GM12878 (cell line): Measurements from ENCODE around the gene CHRNG. TPM values are rescaled to one million over a fixed set of nuclear protein-coding genes. Genes with fewer than 3 reads are reported as not detected.

ENCODE experiments used
- ATAC-seq: fragments of 200-7000 bp; cut with Tn5 transposase; 3 replicates; pipeline ENCODE4 v1.9.1; 2020; ENCODE audit warnings: mild to moderate bottlenecking, moderate library complexity
- BruUV-seq: library from RNA; stranded (reverse); fragments of 400-500 nt; replicated peaks from 2 replicates; lab custom pipeline; 2021; lab: Mats Ljungman, UMichigan
- CTCF ChIA-PET: fragments of 300-600 bp; sonication (Branson Sonifier 250); formaldehyde crosslinking; extraction: SDS; loops from one replicate; lab custom pipeline; 2021; ENCODE audit warnings: inconsistent platforms; lab: Yijun Ruan, JAX
- POLR2A ChIA-PET: fragments of 350-600 bp; formaldehyde crosslinking; extraction: SDS; loops from one replicate; lab custom pipeline; 2021; ENCODE audit warnings: inconsistent platforms; lab: Charles Lee
- RAD21 ChIA-PET: fragments of 300-600 bp; sonication (Branson Sonifier 250); formaldehyde crosslinking; loops from one replicate; lab custom pipeline; 2023; ENCODE audit warnings: antibody characterized with exemption; ENCODE audit not compliant: unreplicated experiment; lab: Charles Lee
- SMC1A ChIA-PET: fragments of 300-600 bp; sonication (Branson Sonifier 250); formaldehyde crosslinking; loops from one replicate; lab custom pipeline; 2023; ENCODE audit not compliant: unreplicated experiment, uncharacterized antibody; lab: Charles Lee
- DNase-seq: peaks from one replicate; pipeline ENCODE4 v3.0.0-alpha.2; 2011; ENCODE audit warnings: low read depth, low spot score
- FAIRE-seq: peaks from 3 replicates; lab custom pipeline; 2011; peaks lifted over from hg19 to GRCh38; lab: Jason Lieb, UNC
- H2AFZ ChIP-seq: 2 replicates; pipeline ENCODE4 v1.6.0; 2011; ENCODE audit warnings: low read depth, low read length, control low read depth; ENCODE audit not compliant: control insufficient read depth
- H3K27ac ChIP-seq: 2 replicates; pipeline ENCODE4 v1.5.1; 2011; ENCODE audit warnings: control low read depth; ENCODE audit not compliant: control insufficient read depth, insufficient read depth
- H3K27me3 ChIP-seq, 2 experiments: replicated peaks in 1 of 2; 2 replicates each; pipeline versions ENCODE4 v1.6.0 to v1.6.1; 2011; ENCODE audit warnings: low read length in 1 of 2; ENCODE audit not compliant: control insufficient read depth in 2 of 2, insufficient read depth in 2 of 2
- H3K36me3 ChIP-seq, 2 experiments: 2 replicates each; pipeline ENCODE4 v1.5.1; 2011; ENCODE audit warnings: low read length in 1 of 2; ENCODE audit not compliant: control insufficient read depth in 2 of 2, insufficient read depth in 2 of 2
- H3K4me1 ChIP-seq: 2 replicates; pipeline ENCODE4 v1.6.1; 2011; ENCODE audit warnings: mild to moderate bottlenecking, low read length, moderate library complexity, mixed read lengths; ENCODE audit not compliant: control insufficient read depth, insufficient read depth
- H3K4me2 ChIP-seq: 2 replicates; pipeline ENCODE4 v1.6.0; 2011; ENCODE audit warnings: control low read depth; ENCODE audit not compliant: control insufficient read depth, insufficient read depth
- H3K4me3 ChIP-seq: fragments of 200-600 bp; sonication (generic); 2 replicates; pipeline ENCODE4 v1.5.1; 2016
- H3K79me2 ChIP-seq: 2 replicates; pipeline ENCODE4 v1.6.0; 2011; ENCODE audit warnings: low read length; ENCODE audit not compliant: control insufficient read depth, insufficient read depth
- H3K9ac ChIP-seq: 2 replicates; pipeline ENCODE4 v1.8.0; 2011; ENCODE audit warnings: low read length, control low read depth, mixed read lengths; ENCODE audit not compliant: control insufficient read depth, insufficient read depth
- H3K9me3 ChIP-seq: replicated peaks from 3 replicates; pipeline ENCODE4 v1.5.1; 2011; ENCODE audit warnings: mild to moderate bottlenecking, low read length; ENCODE audit not compliant: control insufficient read depth, insufficient read depth
- H4K20me1 ChIP-seq: 2 replicates; pipeline ENCODE4 v1.6.0; 2011; ENCODE audit not compliant: control insufficient read depth, insufficient read depth
- ETV6 ChIP-seq, 2 experiments: fragments of 450-650 bp in 1 of 2; IDR thresholded peaks in 1 of 2; conservative IDR thresholded peaks in 1 of 2; 2 replicates each; pipeline ENCODE4 v1.6.1; 2014; ENCODE audit warnings: antibody characterized with exemption in 1 of 2, borderline replicate concordance in 1 of 2, low read depth in 1 of 2, mild to moderate bottlenecking in 1 of 2, moderate library complexity in 1 of 2
- IKZF2 ChIP-seq, 2 experiments: fragments of 450-650 bp; IDR thresholded peaks; 2 replicates each; pipeline ENCODE4 v1.6.1; 2017; ENCODE audit warnings: mild to moderate bottlenecking in 2 of 2, moderate library complexity in 2 of 2
- MTA3 ChIP-seq: IDR thresholded peaks from 2 replicates; pipeline ENCODE4 v1.6.1; 2012; ENCODE audit warnings: low read length, inconsistent platforms, borderline replicate concordance
- MYC ChIP-seq: IDR thresholded peaks from 2 replicates; pipeline ENCODE4 v1.6.1; 2011; ENCODE audit warnings: mild to moderate bottlenecking, low read length, moderate library complexity, inconsistent platforms; ENCODE audit not compliant: insufficient read depth, insufficient replicate concordance, insufficient read length, severe bottlenecking
- NFYB ChIP-seq: IDR thresholded peaks from 2 replicates; pipeline ENCODE4 v1.6.1; 2011; ENCODE audit warnings: low read depth, mild to moderate bottlenecking, low read length, improper control_type of control experiment, moderate library complexity; ENCODE audit not compliant: insufficient read depth
- PML ChIP-seq: IDR thresholded peaks from 2 replicates; pipeline ENCODE4 v1.6.1; 2012; ENCODE audit warnings: low read length, inconsistent platforms
- POLR2A ChIP-seq: IDR thresholded peaks from 2 replicates; pipeline ENCODE4 v1.6.1; 2011; ENCODE audit warnings: low read depth, mild to moderate bottlenecking, low read length
- RBBP5 ChIP-seq: fragments of 200-600 bp; sonication (generic); conservative IDR thresholded peaks from 2 replicates; pipeline ENCODE4 v1.6.1; 2016
- RFX5 ChIP-seq: IDR thresholded peaks from 2 replicates; pipeline ENCODE4 v1.6.1; 2011; ENCODE audit warnings: low read depth, low read length, improper control_type of control experiment
- RUNX3 ChIP-seq: IDR thresholded peaks from 2 replicates; pipeline ENCODE4 v1.6.1; 2012; ENCODE audit warnings: low read length, inconsistent platforms
- SUPT20H ChIP-seq: IDR thresholded peaks from 2 replicates; pipeline ENCODE4 v1.6.1; 2011; ENCODE audit warnings: low read depth, mild to moderate bottlenecking, low read length, moderate library complexity, borderline replicate concordance; ENCODE audit not compliant: control insufficient read depth
- ZNF592 ChIP-seq: fragments of 450-650 bp; IDR thresholded peaks from 2 replicates; pipeline ENCODE4 v1.6.1; 2017; ENCODE audit warnings: mild to moderate bottlenecking, moderate library complexity
- WGBS: methylation state at CpG from one replicate; pipeline ENCODE4 v1.1.6; 2016; ENCODE audit warnings: low lambda C conversion rate; ENCODE audit not compliant: insufficient replicate concordance, insufficient coverage; ENCODE audit errors: missing lambda C conversion rate; 5-methylcytosine and 5-hydroxymethylcytosine counted together
- in situ Hi-C: fragments of 300-500 bp; cut with MboI; formaldehyde crosslinking; loops from 9 replicates; pipeline ENCODE4 v1.14.3; 2018; ENCODE audit warnings: mixed read lengths
- intact Hi-C: fragments of 100-400 bp; cut with micrococcal nuclease; formaldehyde crosslinking; loops from one replicate; pipeline ENCODE4 v1.14.2; 2022; ENCODE audit not compliant: unreplicated experiment
- polyA plus RNA-seq, 11 experiments: library from polyadenylated mRNA; depleted of rRNA in 4 of 11; unstranded in 6 of 11; stranded (reverse) in 5 of 11; fragments of >200 nt; fragmentation: Nextera tagmentation in 4 of 11; fragmentation: Illumina TruSeq in 1 of 11; extraction: Ambion mirVana in 4 of 11; extraction: Trizol in 1 of 11; gene quantifications; 1 replicate in 1 of 11; 2 replicates in 10 of 11; pipeline versions ENCODE4 v1.2.1 to v1.2.3, GENCODE V29; 2011 to 2016; ENCODE audit warnings: inconsistent platforms in 2 of 11, missing spikeins in 2 of 11, low read depth in 1 of 11
- total RNA-seq, 4 experiments: library from RNA; depleted of rRNA in 3 of 4; stranded (reverse); fragments of >200 nt in 3 of 4; fragmentation: Illumina TruSeq in 1 of 4; extraction: Trizol in 1 of 4; gene quantifications; 2 replicates each; pipeline versions ENCODE4 v1.2.1 to v1.2.3, GENCODE V29; 2013 to 2021

CHRNG gene
- total and polyA plus RNA-seq, 10 of the 15 experiments (the other 5 are each of a cell fraction or from before 2014, with no cell fraction given): 0.17 TPM; not detected in 9

GRCh38 chr2:232586943-232587505 is 47.5 kb downstream of the CHRNG start:
- SMC1A ChIA-PET: no interaction called here

More at GRCh38 chr2:232586943-232587505, 47.5 kb downstream of the CHRNG start:
- H2AFZ ChIP-seq: no peak overlapping the region
- peaks cover 0 to 5% of the 10 kb centered on the region in 2 experiments; a peak in 1 of 4 replicates for H3K36me3 ChIP-seq
- in situ Hi-C loops: no loop called here
- no peak overlapping the region for H3K27ac ChIP-seq
- no peak overlapping the region for H3K9ac ChIP-seq
- no peaks in the 10 kb centered on the region for H3K79me2 ChIP-seq
- no peaks in the 10 kb centered on the region for H4K20me1 ChIP-seq
- no TSS peak for BruUV-seq
- no peak overlapping the region for H3K4me2 ChIP-seq
- H3K4me3 ChIP-seq: no peak overlapping the region
- H3K9me3 ChIP-seq: no peaks in the 10 kb centered on the region
- DNase-seq (no peak), ATAC-seq (no peak), FAIRE-seq (no peak)
- ChIA-PET CTCF (no interaction called here), POLR2A (no interaction called here), RAD21 (no interaction called here)
- no peaks in the 10 kb centered on the region for H3K27me3 ChIP-seq
- TF ChIP-seq MTA3 (no peak), RBBP5 (no peak), RUNX3 (no peak), RFX5 (no peak), PML (no peak), MYC (no peak), ZNF592 (no peak), POLR2A (no peak), SUPT20H (no peak), IKZF2 (IDR thresholded peaks at IDR 0.05) (no peak), ETV6 (conservative IDR thresholded peaks at IDR 0.05 in 1 of 2, IDR thresholded peaks at IDR 0.05 in 1 of 2; ENCODE audit: borderline replicate concordance in 1 of 2, low read depth in 1 of 2) (no peak), NFYB (no peak)
- no peaks in the 10 kb centered on the region for H3K4me1 ChIP-seq
- intact Hi-C loops: no loop called here
- WGBS: 75% methylated on average over 4 of the region's 5 CpGs
